ENCODE results near the gene LPP.

Gene LPP

GRCh38 chr3:188936597-188937107 lies 782.7 kb downstream of the LPP start:
- TF ChIP-seq CTCF (IDR thresholded peaks at IDR 0.05; ENCODE audit: control insufficient read depth, insufficient read depth, low read depth, low read length, missing control alignments) = no peak
- no peak overlapping the region for H3K4me3 ChIP-seq (ENCODE audit: control insufficient read depth, low read depth, low read length)
- no peak for DNase-seq (ENCODE audit: low read depth)

GRCh38 chr3:188937389-188937788 lies 783.4 kb downstream of the LPP start:
- no peak for TF ChIP-seq CTCF (IDR thresholded peaks at IDR 0.05; ENCODE audit: control insufficient read depth, insufficient read depth, low read depth, low read length, missing control alignments)
- no peak overlapping the region for H3K4me3 ChIP-seq (ENCODE audit: control insufficient read depth, low read depth, low read length)
- no peak for DNase-seq (ENCODE audit: low read depth)

- H3K4me3 ChIP-seq (ENCODE audit: control insufficient read depth, low read depth, low read length) = no peak overlapping the region
- DNase-seq (ENCODE audit: low read depth) = no peak
- TF ChIP-seq CTCF (IDR thresholded peaks at IDR 0.05; ENCODE audit: control insufficient read depth, insufficient read depth, low read depth, low read length, missing control alignments) = no peak
Measured at GRCh38 chr3:188938999-188939398, 785.0 kb downstream of the LPP start.

- no peak for DNase-seq (ENCODE audit: low read depth)
- no peak for TF ChIP-seq CTCF (IDR thresholded peaks at IDR 0.05; ENCODE audit: control insufficient read depth, insufficient read depth, low read depth, low read length, missing control alignments)
- H3K4me3 ChIP-seq (ENCODE audit: control insufficient read depth, low read depth, low read length) = no peak overlapping the region
Measured at GRCh38 chr3:188939814-188940572, 786.0 kb downstream of the LPP start.

Data from AG09309 (cell line).